Activated gamma-delta T cell treated with anti-CD3 and anti-CD28 coated beads, Interleukin-2, amount 50 U/mL, for 16 hours (primary cell): Measurements from ENCODE around the gene DDT.
"Not testable (repeated sequence)": the region's sequence is repeated elsewhere in the genome, so short reads cannot be mapped to it uniquely, and the experiment has no call there.

Source experiments
- DNase-seq: peaks from one replicate; pipeline ENCODE4 v3.0.0-alpha.2; 2020; ENCODE audit warnings: low read depth

Gene DDT

DNA sequence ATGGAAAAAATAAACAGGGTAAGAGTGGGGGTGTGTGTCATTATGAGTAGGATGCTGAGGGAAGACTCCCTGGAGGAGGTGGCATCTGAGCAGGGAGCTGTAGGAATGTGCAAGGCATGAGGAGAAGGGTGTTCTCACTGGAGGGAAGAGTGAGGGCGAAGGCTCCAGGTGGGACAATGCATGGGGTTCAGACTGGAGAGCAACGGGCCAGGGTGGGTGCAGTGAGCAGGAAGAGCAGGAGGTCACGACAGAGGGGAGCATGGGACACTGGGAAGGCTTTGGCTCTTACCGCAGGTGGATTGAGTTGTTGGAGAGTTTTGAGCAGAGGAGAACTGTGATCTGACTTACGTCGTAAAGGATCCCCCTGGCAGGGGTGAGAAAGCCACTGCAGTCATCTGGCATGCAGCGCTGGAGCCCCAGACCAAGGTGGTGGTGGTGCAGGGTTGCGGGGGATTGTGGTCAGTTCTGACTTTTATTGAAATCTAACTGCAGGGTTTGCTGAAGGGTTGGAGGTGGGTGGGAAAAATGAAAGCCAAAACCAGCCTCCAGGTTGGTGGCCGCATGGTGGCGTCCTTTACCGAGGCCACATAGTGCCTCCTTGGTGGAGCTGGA is 21.3 kb downstream of the DDT start:
- not testable (repeated sequence) for DNase-seq

DNA sequence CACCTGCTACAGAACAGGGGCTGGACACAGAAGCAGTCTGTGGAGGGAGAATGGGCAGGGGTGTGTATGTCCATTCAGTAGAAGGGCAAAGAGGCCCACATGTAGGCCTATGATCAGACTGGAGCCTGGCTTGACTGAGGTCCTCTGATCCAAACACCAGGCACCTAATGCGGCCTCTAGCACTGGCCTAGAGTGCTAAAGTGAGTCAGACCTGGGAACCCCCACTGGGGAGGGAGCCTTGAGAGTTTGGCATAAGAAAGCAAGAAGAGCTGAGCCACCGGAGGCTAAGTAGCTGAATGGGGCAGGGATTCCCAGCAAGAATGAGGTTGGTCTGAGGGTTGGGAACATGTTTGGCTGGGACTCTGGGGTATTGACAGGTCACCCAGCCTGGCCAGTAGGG is 22.9 kb downstream of the DDT start:
- not testable (repeated sequence) for DNase-seq

DNA sequence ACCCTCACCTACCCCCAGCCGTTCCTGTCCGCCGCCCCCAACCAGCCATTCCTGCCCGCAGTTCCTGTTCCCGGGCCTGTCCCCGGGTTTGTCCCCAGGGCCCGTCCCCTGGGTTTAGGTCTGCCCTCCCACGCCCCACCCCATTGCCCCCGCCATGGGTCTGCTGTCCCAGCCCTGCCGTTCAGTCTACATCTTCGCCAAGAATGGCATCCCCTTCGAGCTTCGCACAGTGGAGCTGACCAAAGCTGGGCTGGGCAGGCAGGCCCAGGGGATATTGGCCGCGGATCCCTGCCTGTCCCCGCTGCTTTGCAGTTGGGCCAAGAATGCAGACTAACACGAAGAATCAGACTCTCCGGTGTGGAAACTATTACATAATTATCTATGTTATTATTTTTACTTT is 24.5 kb downstream of the DDT start:
- not testable (repeated sequence) for DNase-seq

DNA sequence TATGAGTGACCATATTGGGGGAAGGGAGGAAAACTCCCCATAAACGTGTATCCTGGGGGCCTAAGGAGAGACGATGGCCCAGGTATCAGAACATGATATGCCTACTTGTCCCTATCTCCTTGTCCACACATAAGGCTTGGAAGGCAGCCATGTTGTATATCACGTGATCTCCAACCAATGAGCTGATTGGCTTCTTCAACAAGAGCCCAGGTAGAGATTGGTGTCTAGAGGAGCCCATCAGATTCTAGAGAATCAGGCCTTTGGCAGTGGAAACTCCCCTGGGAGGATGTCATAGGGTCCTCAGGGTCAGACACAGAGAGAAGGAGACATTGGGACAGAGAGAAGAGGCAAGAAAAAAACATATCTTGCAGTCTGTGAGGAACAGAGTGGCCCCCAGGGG is 26.9 kb downstream of the DDT start:
- DNase-seq: not testable (repeated sequence)

DNA sequence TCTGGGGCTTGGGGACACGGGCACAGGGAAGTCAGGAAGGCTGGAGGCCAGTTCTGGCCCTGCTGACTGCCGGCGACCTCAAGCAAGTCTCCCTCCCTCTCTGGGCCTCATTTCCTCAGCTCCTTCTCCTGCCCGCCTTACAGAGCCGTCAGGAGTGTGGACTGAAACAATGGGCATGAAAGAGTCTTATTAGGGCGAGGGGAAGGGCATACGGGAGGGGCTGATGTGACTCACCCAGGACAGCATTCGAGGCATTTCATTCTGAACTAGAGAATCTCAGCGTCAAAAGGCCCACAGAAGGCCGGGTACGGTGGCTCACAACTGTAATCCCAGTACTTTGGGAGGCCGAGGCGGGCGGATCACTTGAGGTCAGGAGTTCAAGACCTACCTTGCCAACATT is 34.1 kb downstream of the DDT start:
- not testable (repeated sequence) for DNase-seq

DNA sequence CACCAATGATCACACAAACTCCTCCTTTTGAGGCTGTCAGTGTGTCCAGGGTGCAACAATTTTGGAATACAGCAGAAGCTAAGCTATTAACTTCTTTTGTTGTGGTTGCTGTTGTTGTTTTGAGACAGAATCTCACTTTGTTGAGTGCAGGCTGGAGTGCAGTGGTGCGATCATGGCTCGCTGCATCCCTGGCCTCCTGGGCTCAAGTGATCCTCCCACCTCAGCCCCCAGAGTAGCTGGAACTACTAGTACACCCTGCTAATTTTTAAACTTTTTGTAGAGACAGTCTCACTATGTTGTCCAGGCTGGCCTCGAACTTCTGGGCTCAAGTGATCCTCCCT is 35.3 kb downstream of the DDT start:
- no peak for DNase-seq

DNA sequence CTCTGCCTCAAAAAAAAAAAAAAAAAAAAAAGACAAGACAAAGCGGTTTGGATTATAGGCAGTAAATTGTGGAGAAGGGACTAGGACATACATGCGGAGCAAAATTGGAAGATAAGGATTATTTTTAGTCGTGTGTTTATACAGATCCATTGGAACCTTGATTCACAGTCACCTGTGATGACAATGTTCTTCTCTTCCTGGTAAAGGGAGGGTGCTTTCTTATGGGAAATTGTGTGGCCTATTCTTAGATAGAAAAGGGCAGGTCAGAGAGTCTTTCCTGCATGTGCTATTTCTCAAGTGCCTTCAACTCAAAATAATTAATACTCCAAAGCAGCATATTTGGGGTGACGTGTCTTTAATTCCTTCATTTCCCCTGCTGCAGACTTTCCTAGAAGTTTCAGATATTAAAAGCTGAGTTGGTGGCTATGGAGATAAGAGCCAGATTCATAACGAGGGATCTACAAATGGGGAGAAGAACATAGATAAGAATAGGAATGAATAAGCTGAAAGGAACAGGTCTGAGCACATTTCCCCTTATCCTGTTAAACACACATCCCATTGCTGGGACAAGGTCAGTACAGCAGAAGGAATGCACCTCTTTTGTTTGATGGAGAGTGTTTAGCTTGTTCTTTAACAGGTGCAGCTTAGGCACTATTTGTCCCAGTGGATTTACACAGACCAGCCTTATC is 35.8 kb downstream of the DDT start:
- no peak for DNase-seq

DNA sequence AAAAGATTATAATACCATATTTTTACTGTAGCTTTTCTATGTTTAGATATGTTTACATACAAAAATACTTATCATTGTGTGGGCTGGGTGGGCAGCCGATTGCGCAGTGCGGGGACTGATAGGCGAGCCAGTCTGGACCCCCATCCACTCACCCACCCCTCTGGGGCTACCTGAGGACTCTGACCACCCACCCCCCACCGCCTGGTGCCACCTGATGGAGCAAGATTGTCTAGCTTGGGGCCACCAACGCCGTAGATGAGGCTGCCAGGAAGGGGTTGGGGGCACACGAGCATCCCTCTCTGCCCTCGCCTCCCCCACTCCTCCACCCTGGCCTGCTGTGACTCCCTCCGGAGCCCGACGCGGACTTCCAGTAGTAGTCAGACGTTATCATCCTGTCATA is 47.7 kb downstream of the DDT start:
- DNase-seq: no peak

DNA sequence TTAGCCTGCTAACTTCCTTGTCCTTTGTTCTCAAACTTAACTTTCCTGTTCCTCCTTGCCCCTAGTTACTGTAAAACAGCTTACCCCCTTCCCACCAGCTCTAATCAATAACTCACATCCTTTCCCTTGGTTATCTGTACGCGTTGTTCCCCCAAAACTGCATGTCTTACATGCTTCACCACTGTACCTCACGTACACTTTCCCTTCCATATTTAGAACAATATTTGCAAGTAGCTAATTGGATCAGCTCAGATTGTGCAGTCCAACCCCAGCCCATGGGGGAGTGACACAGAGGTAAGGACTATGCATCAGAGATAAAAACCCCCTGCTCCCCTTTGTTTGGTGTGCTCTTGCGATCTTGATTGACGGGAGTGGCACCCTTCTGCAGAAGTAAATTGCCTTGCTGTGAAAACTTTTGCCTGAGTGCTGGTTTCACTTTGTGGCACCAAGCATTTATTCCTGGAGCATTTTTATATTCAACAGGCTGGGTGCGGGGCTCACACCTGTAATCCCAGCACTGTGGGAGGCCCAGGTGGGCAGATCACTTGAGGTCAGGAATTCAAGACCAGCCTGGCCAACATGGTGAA is 49.1 kb downstream of the DDT start:
- DNase-seq: no peak

DNA sequence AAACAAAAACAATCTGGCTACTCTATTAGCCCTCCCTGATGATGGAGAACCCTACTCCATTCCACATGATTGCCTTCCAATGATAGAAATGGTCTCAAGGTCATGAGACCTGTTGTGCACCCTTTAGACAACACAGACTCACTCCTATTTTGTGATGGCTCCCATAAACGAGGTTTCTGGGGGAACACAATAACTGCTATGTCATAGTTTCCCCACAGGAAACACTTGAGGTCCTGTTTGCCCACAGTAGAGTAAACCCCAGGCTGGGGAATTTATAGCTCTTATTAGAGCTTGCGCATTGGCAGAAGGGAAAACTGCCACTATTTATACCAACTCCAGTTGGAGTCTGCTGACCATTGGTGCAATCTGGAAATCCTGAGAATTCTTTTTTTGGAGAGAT is 51.3 kb downstream of the DDT start:
- DNase-seq: no peak

DNA sequence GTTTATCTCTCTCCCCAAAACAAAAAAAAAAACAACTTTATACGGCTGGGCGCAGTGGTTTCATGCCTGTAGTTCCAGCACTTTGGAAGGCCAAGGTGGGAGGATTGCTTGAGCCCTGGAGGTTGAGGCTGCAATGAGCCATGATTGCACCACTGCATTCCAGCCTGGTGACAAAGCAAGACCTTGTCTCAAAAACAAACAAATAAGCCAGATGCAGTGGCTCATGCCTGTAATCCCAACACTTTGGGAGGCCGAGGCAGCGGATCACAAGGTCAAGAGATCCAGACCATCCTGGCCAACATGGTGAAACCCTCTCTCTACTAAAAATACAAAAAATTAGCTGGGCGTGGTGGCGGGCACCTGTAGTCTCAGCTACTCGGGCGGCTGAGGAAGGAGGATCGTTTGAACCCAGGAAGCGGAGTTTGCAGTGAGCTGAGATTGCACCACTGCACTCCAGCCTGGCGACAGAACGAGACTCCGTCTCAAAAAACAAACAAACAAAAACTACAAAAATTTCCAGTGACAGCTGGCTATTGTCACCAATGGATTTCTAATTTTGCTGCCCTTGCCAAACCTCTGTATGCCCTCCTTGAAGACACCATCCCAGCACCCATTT is 52.5 kb downstream of the DDT start:
- DNase-seq: not testable (repeated sequence)
